DOHH2 (cell line): ENCODE measurements around the gene HOXA6.

Experiments
- CTCF ChIP-seq: fragments of 200-600 bp; sonication (generic); IDR thresholded peaks from one replicate; pipeline ENCODE4 v1.5.1; 2014; ENCODE audit warnings: antibody characterized with exemption, mild to moderate bottlenecking, low read depth, low read length; ENCODE audit not compliant: poor library complexity, severe bottlenecking
- EZH2phosphoT487 ChIP-seq: fragments of 200-600 bp; sonication (generic); IDR thresholded peaks from 2 replicates; pipeline ENCODE4 v1.6.1; 2017; ENCODE audit warnings: borderline replicate concordance, mild to moderate bottlenecking, antibody characterized with exemption, low read length, moderate library complexity, mixed read lengths

GRCh38 chr7:27178366-27178765 lies 30.8 kb upstream of the HOXA6 start:
- TF ChIP-seq CTCF (no peak), EZH2phosphoT487 (no peak)
